Esophagus muscularis mucosa (tissue), 4 donors: ENCODE results near the gene KANSL3.

Experiments
- EP300 ChIP-seq: sonication (generic); formaldehyde crosslinking; IDR thresholded peaks from one replicate; pipeline ENCODE4 v1.6.1; 2017; ENCODE audit warnings: antibody characterized with exemption
- POLR2A ChIP-seq: fragments of 450-650 bp; IDR thresholded peaks from one replicate; pipeline ENCODE4 v1.6.1; 2017; ENCODE audit warnings: antibody characterized with exemption, moderate library complexity, mild to moderate bottlenecking, low read depth
- TF ChIP-seq, protein P1 (sequence below), 3 experiments: fragments of 200-600 bp in 2 of 3; fragments of 450-650 bp in 1 of 3; sonication (generic) in 2 of 3; IDR thresholded peaks; one replicate each; pipeline ENCODE4 v1.5.1; 2017 to 2019; ENCODE audit warnings: antibody characterized with exemption in 3 of 3, mild to moderate bottlenecking in 2 of 3, moderate library complexity in 1 of 3

DNA sequence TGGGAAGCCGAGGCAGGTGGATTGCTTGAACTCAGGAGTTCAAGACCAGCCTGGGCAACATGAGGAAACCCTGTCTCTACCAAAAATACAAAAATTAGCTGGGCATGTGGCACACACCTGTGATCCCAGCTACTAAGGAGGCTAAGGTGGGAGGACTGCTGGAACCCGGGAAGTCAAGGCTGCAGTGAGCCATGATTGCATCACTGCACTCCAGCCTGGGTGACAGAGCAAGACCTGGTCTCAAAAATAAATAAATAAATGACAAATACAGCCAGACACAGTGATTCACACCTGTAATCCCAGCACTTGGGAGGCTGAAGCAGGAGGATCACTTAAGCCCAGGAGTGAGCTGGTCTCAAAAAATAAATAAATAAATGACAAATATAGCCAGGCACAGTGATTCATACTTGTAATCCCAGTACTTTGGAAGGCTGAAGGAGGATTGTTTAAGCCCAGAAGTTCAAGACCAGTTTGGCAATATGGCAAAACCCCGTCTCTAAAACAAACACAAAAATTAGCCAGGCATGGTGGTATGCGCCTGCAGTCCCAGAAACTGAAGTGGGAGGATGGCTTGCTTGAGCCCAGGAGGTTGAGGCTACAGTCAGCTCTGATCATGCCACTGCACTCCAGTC is 6.2 kb downstream of the KANSL3 start:
- TF ChIP-seq, protein P1, sequence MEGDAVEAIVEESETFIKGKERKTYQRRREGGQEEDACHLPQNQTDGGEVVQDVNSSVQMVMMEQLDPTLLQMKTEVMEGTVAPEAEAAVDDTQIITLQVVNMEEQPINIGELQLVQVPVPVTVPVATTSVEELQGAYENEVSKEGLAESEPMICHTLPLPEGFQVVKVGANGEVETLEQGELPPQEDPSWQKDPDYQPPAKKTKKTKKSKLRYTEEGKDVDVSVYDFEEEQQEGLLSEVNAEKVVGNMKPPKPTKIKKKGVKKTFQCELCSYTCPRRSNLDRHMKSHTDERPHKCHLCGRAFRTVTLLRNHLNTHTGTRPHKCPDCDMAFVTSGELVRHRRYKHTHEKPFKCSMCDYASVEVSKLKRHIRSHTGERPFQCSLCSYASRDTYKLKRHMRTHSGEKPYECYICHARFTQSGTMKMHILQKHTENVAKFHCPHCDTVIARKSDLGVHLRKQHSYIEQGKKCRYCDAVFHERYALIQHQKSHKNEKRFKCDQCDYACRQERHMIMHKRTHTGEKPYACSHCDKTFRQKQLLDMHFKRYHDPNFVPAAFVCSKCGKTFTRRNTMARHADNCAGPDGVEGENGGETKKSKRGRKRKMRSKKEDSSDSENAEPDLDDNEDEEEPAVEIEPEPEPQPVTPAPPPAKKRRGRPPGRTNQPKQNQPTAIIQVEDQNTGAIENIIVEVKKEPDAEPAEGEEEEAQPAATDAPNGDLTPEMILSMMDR (IDR thresholded peaks at IDR 0.05) = no peak
- TF ChIP-seq POLR2A = no peak
- TF ChIP-seq EP300 = no peak
